Spleen (tissue), 11 donors: ENCODE measurements around the gene SRGAP3. TPM values are rescaled to one million over a fixed set of nuclear protein-coding genes. Genes with fewer than 3 reads are reported as not detected.

ENCODE experiments used
- DNase-seq: peaks from one replicate; pipeline ENCODE4 v3.0.0-alpha.2; 2020
- H3K27ac ChIP-seq, 8 donors: fragments of 200-600 bp; sonication (generic) in 7 of 8; 1 replicate in 4 of 8; 2 replicates in 4 of 8; pipeline versions ENCODE4 v1.5.0 to v1.8.0; 2016 to 2021; ENCODE audit warnings: inconsistent platforms in 4 of 8, mild to moderate bottlenecking in 4 of 8, moderate library complexity in 1 of 8
- H3K27me3 ChIP-seq, 7 donors: fragments of 200-600 bp; sonication (generic) in 6 of 7; replicated peaks in 1 of 7; 1 replicate in 4 of 7; 2 replicates in 3 of 7; pipeline versions ENCODE4 v1.5.0 to v1.8.0; 2016 to 2021; ENCODE audit warnings: inconsistent platforms in 3 of 7, mild to moderate bottlenecking in 1 of 7
- H3K36me3 ChIP-seq, 6 donors: fragments of 200-600 bp; sonication (generic) in 5 of 6; 1 replicate in 4 of 6; 2 replicates in 2 of 6; pipeline versions ENCODE4 v1.5.0 to v1.8.0; 2016 to 2021; ENCODE audit warnings: inconsistent platforms in 2 of 6
- H3K4me1 ChIP-seq, 6 donors: fragments of 200-600 bp; sonication (generic) in 5 of 6; 1 replicate in 3 of 6; 2 replicates in 3 of 6; pipeline versions ENCODE4 v1.5.0 to v1.8.0; 2016 to 2021; ENCODE audit warnings: inconsistent platforms in 3 of 6
- H3K4me3 ChIP-seq, 8 donors: fragments of 200-600 bp; sonication (generic) in 7 of 8; 1 replicate in 4 of 8; 2 replicates in 4 of 8; pipeline versions ENCODE4 v1.5.0 to v1.8.0; 2016 to 2021; ENCODE audit warnings: inconsistent platforms in 4 of 8, mild to moderate bottlenecking in 4 of 8, moderate library complexity in 2 of 8
- H3K9me3 ChIP-seq, 8 donors: fragments of 200-600 bp; sonication (generic) in 7 of 8; 1 replicate in 4 of 8; 2 replicates in 4 of 8; pipeline versions ENCODE4 v1.5.0 to v1.8.0; 2016 to 2021; ENCODE audit warnings: inconsistent platforms in 4 of 8
- POLR2A ChIP-seq, 3 donors: fragments of 450-650 bp; IDR thresholded peaks; one replicate each; pipeline ENCODE4 v1.5.1; 2017; ENCODE audit warnings: antibody characterized with exemption in 3 of 3, mild to moderate bottlenecking in 1 of 3
- POLR2AphosphoS5 ChIP-seq, 3 donors: sonication (generic); formaldehyde crosslinking; IDR thresholded peaks; one replicate each; pipeline ENCODE4 v1.5.1; 2017; ENCODE audit warnings: antibody characterized with exemption in 3 of 3
- WGBS, 5 donors: extraction: QIAGEN DNeasy Blood & Tissue Kit in 3 of 5; methylation state at CpG; one replicate each; pipeline versions ENCODE4 v1.1.5 to v1.1.7; 2013 to 2018; 5-methylcytosine and 5-hydroxymethylcytosine counted together
- intact Hi-C: fragments of 100-400 bp; cut with DNase I; formaldehyde crosslinking; loops from one replicate; pipeline ENCODE4 v1.15.0; 2023; ENCODE audit warnings: low total_unique reads
- polyA plus RNA-seq, 3 donors: library from polyadenylated mRNA; stranded (reverse); fragments of 200-250 nt; gene quantifications; one replicate each; pipeline ENCODE4 v1.2.1, GENCODE V29; 2013
- total RNA-seq, 7 donors: library from RNA; depleted of rRNA in 3 of 7; stranded (reverse); fragments of >200 nt in 3 of 7; fragmentation: NEBNext Ultra II Directional in 4 of 7; extraction: Animal tissue kit (Norgen Biotek cat#: 25700) in 4 of 7; gene quantifications; one replicate each; pipeline versions ENCODE4 v1.1.0 to v1.2.1, GENCODE V29; 2016 to 2021
- TF ChIP-seq, protein P1 (sequence below), 11 experiments: fragments of 200-600 bp in 7 of 11; fragments of 450-650 bp in 4 of 11; sonication (generic) in 4 of 11; IDR thresholded peaks in 8 of 11; conservative IDR thresholded peaks in 3 of 11; 1 replicate in 7 of 11; 2 replicates in 4 of 11; pipeline versions ENCODE4 v1.4.0 to v1.8.0; 2016 to 2021; ENCODE audit warnings: antibody characterized with exemption in 11 of 11, inconsistent platforms in 4 of 11, mild to moderate bottlenecking in 1 of 11
- donor health status: healthy with polysubstance abuse.
- donor health status: DM: no; HTN: no; CAD: no; lungs with moderate emphysema.
- donor health status: DM: no; HTN: no; CAD: no.
- donor health status: Bipolar disorder and iron deficiency.
- donor health status: healthy.
- donor health status: DM: no; HTN: no; CAD: no.
- donor health status: DM: yes; HTN: yes; CAD: no.

SRGAP3 gene
- total and polyA plus RNA-seq, 10 donors = 0.54 to 10.3 (median 6.4) TPM

DNA sequence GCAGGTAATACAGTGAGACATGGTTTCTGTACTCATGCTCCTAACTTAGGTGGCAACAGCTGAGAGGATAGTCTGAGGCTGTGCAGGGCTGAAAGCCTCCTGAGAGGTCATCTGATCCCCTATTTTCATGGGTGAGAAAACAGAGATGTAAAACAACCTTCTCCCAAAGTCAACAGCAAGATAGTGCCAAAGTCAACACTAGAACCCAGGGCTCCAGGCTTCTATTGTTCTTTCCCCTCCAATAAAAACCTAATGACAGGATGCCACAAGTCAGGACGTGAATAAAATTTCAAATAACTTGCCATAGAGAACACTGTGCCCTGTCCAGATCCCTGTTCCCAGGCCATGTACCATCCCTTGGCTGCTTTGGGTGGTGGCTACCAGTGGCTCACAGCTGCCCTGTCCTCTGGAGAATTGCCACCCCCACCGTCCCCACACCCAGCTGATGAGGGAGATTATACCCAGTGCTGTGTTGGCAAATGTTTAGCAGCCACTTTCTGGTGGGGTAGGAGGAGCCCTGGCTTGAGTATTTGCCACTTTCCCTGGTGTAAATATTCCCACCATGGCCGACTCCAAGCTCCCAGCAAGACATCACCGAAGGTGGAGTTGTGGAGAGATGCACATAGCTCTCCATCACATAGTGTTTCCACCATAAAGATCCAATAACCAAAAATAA is 54.8 kb downstream of the SRGAP3 start:
- TF ChIP-seq, protein P1, sequence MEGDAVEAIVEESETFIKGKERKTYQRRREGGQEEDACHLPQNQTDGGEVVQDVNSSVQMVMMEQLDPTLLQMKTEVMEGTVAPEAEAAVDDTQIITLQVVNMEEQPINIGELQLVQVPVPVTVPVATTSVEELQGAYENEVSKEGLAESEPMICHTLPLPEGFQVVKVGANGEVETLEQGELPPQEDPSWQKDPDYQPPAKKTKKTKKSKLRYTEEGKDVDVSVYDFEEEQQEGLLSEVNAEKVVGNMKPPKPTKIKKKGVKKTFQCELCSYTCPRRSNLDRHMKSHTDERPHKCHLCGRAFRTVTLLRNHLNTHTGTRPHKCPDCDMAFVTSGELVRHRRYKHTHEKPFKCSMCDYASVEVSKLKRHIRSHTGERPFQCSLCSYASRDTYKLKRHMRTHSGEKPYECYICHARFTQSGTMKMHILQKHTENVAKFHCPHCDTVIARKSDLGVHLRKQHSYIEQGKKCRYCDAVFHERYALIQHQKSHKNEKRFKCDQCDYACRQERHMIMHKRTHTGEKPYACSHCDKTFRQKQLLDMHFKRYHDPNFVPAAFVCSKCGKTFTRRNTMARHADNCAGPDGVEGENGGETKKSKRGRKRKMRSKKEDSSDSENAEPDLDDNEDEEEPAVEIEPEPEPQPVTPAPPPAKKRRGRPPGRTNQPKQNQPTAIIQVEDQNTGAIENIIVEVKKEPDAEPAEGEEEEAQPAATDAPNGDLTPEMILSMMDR (IDR thresholded peaks at IDR 0.05 in 8 of 11, conservative IDR thresholded peaks at IDR 0.05 in 3 of 11) = no peak
- no peak for TF ChIP-seq POLR2A (IDR thresholded peaks at IDR 0.05)
- no peak for TF ChIP-seq POLR2AphosphoS5 (IDR thresholded peaks at IDR 0.05)
- Histone ChIP-seq H3K27ac (no peak overlapping the region), H3K27me3 (no peaks in the 10 kb centered on the region), H3K9me3 (no peaks in the 10 kb centered on the region), H3K4me3 (no peak overlapping the region), H3K4me1 (no peaks in the 10 kb centered on the region), H3K36me3 (no peaks in the 10 kb centered on the region)
- intact Hi-C loops = no loop called here
- 78 to 88% (median 84%) methylated on average over 4 of the region's 4 CpGs for WGBS, 5 donors
- no peak for DNase-seq

DNA sequence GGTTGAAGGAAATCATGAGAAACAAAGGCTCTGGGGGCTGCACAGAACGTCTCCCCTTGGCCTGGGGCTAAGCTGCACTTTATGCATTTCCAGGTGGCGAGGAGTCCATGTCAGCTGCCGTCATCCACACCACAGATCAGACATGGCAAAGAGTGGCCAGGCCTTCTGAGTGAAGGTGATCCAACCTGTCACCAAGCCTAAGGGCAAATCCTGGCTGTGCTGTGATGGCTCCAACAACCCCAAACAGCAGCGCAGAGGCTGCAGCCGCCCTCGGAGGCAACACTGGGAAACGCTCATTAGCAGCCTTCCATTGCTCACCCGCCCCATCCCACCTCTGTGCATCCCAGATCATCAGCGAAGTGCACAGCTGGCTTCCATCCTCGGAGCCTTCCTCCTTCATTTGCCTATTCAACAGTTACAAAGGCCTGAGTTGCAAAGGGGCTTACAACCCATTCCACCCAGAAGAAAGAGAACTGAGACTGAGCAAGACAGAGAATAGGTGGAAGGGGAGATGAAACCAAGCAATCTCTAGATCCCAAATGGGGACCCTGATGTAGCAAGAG is 55.7 kb downstream of the SRGAP3 start:
- Histone ChIP-seq H3K27ac (no peak overlapping the region), H3K4me3 (no peak overlapping the region), H3K36me3 (no peaks in the 10 kb centered on the region), H3K9me3 (no peaks in the 10 kb centered on the region), H3K27me3 (no peaks in the 10 kb centered on the region), H3K4me1 (no peaks in the 10 kb centered on the region)
- TF ChIP-seq POLR2AphosphoS5 (IDR thresholded peaks at IDR 0.05) (no peak), POLR2A (IDR thresholded peaks at IDR 0.05) (no peak)
- TF ChIP-seq, protein P1 (IDR thresholded peaks at IDR 0.05 in 8 of 11, conservative IDR thresholded peaks at IDR 0.05 in 3 of 11) = no peak
- no peak for DNase-seq
- intact Hi-C loops = no loop called here
- 71 to 90% (median 83%) methylated on average over 10 of the region's 10 CpGs for WGBS, 5 donors

DNA sequence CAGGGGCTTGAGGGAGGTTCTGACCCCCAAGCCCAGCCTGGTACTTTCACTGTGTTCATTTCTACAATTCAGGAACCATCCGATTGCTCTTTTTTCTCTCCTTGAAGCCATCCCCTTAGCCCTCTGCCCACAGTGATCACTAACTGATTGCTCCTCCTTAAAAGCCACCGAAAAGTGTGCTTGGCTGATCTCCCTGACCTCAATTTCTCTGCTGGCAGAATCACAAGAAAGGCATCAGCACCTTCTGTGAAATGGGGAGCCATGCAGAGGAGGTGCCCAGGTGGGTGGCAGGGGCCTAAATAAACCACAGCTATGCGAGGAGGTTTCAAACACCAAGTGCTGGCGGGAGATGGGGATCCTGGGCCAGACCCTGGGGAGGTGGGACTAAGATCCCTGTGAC is 56.2 kb downstream of the SRGAP3 start:
- Histone ChIP-seq H3K4me3 (no peak overlapping the region), H3K9me3 (no peaks in the 10 kb centered on the region), H3K27me3 (no peaks in the 10 kb centered on the region), H3K4me1 (no peaks in the 10 kb centered on the region), H3K36me3 (no peaks in the 10 kb centered on the region), H3K27ac (no peak overlapping the region)
- WGBS, 5 donors = 84 to 90% (median 88%) methylated on average over 4 of the region's 4 CpGs
- TF ChIP-seq POLR2A (IDR thresholded peaks at IDR 0.05) = no peak
- TF ChIP-seq, protein P1 (IDR thresholded peaks at IDR 0.05 in 8 of 11, conservative IDR thresholded peaks at IDR 0.05 in 3 of 11) = no peak
- no peak for TF ChIP-seq POLR2AphosphoS5 (IDR thresholded peaks at IDR 0.05)
- intact Hi-C loops = no loop called here
- no peak for DNase-seq

DNA sequence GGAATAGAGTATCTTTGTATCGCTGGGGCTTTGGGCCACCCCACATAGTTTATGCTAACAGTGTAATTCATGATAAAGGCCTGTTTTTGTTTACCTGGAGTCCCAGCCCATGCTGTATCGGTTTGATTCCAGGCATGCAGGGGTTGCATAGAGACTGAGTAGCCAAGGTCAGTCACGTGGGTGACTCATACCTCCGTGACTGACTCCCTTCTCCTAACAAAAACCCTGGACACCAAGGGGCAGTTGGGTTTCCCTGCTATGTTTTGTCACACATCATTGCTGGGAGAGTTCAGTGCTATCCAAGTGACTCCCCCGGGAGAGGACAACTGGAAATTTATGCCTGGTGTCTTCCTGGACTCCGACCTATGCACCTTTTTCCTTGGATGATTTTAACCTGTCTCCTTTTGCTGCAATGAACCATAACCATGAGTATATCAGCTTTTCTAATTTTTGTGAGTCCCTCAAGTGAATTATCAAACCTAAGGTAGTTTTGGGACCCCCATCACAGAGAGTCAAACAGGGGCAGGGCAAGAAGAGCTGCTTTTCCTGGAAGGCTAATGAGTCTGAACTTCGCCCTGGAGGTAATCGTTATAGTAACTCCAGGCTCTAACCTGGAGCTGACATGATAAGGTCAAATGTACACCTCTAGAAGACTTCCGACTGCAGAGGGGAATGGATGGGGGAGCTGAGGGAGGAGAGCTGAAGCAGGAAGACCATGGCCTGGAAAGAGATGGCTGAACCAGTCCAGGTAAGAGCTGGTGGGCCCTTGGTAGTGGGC is 57.0 kb downstream of the SRGAP3 start:
- no peak for DNase-seq
- H3K27me3 ChIP-seq = no peaks in the 10 kb centered on the region
- WGBS, 5 donors = 75 to 89% (median 84%) methylated on average over 9 of the region's 9 CpGs
- intact Hi-C loops = no loop called here
- H3K27ac ChIP-seq = no peak overlapping the region
- no peaks in the 10 kb centered on the region for H3K9me3 ChIP-seq
- no peak overlapping the region for H3K4me3 ChIP-seq
- TF ChIP-seq POLR2AphosphoS5 (IDR thresholded peaks at IDR 0.05) (no peak), POLR2A (IDR thresholded peaks at IDR 0.05) (no peak)
- TF ChIP-seq, protein P1 (IDR thresholded peaks at IDR 0.05 in 8 of 11, conservative IDR thresholded peaks at IDR 0.05 in 3 of 11) = no peak
- no peaks in the 10 kb centered on the region for H3K36me3 ChIP-seq
- H3K4me1 ChIP-seq = no peaks in the 10 kb centered on the region
